IPS-18a (cell line): ENCODE measurements around the gene SH3PXD2A.

Experiments used
- H3K27ac ChIP-seq: one replicate; pipeline ENCODE4 v1.5.1; 2013; ENCODE audit warnings: low read length
- H3K27me3 ChIP-seq: one replicate; pipeline ENCODE4 v1.6.1; 2013; ENCODE audit warnings: mild to moderate bottlenecking, low read length; ENCODE audit not compliant: control insufficient read depth, insufficient read depth
- H3K36me3 ChIP-seq: one replicate; pipeline ENCODE4 v1.6.1; 2013; ENCODE audit warnings: low read depth, low read length; ENCODE audit not compliant: control insufficient read depth
- H3K4me1 ChIP-seq: one replicate; pipeline ENCODE4 v1.6.1; 2013; ENCODE audit warnings: low read depth, low read length; ENCODE audit not compliant: control insufficient read depth
- H3K4me3 ChIP-seq: one replicate; pipeline ENCODE4 v1.5.1; 2013; ENCODE audit warnings: low read length
- H3K9ac ChIP-seq: one replicate; pipeline ENCODE4 v1.6.1; 2013; ENCODE audit warnings: mild to moderate bottlenecking, low read length, moderate library complexity
- H3K9me3 ChIP-seq: one replicate; pipeline ENCODE4 v1.6.1; 2013; ENCODE audit warnings: low read depth, low read length; ENCODE audit not compliant: control insufficient read depth

Gene SH3PXD2A

GRCh38 chr10:103584216-103585010 lies 271.0 kb downstream of the SH3PXD2A start:
- H3K4me3 ChIP-seq, result no peak overlapping the region
- no peaks in the 10 kb centered on the region for H3K9me3 ChIP-seq

GRCh38 chr10:103583871-103584215 lies 271.5 kb downstream of the SH3PXD2A start:
- Histone ChIP-seq H3K27me3 (no peaks in the 10 kb centered on the region), H3K9me3 (no peaks in the 10 kb centered on the region), H3K9ac (no peak overlapping the region), H3K4me1 (no peaks in the 10 kb centered on the region), H3K36me3 (no peaks in the 10 kb centered on the region), H3K4me3 (no peak overlapping the region), H3K27ac (no peak overlapping the region)

More at GRCh38 chr10:103584216-103585010, 271.0 kb downstream of the SH3PXD2A start:
- no peak overlapping the region for H3K9ac ChIP-seq
- no peak overlapping the region for H3K27ac ChIP-seq
- H3K27me3 ChIP-seq, result no peaks in the 10 kb centered on the region
- no peaks in the 10 kb centered on the region for H3K4me1 ChIP-seq
- H3K36me3 ChIP-seq, result no peaks in the 10 kb centered on the region

- Histone ChIP-seq H3K4me3 (no peak overlapping the region), H3K9ac (no peak overlapping the region), H3K27ac (no peak overlapping the region), H3K36me3 (no peaks in the 10 kb centered on the region), H3K4me1 (no peaks in the 10 kb centered on the region), H3K9me3 (no peaks in the 10 kb centered on the region), H3K27me3 (no peaks in the 10 kb centered on the region)
Observed at GRCh38 chr10:103582331-103583123, 272.8 kb downstream of the SH3PXD2A start.

- Histone ChIP-seq H3K4me1 (no peaks in the 10 kb centered on the region), H3K9me3 (no peaks in the 10 kb centered on the region), H3K27ac (no peak overlapping the region), H3K9ac (no peak overlapping the region), H3K4me3 (no peak overlapping the region), H3K36me3 (no peaks in the 10 kb centered on the region), H3K27me3 (no peaks in the 10 kb centered on the region)
Observed at GRCh38 chr10:103581499-103581898, 273.9 kb downstream of the SH3PXD2A start.

- no peaks in the 10 kb centered on the region for H3K9me3 ChIP-seq
- H3K36me3 ChIP-seq, result no peaks in the 10 kb centered on the region
- no peak overlapping the region for H3K9ac ChIP-seq
- H3K4me3 ChIP-seq, result no peak overlapping the region
- no peaks in the 10 kb centered on the region for H3K4me1 ChIP-seq
- no peaks in the 10 kb centered on the region for H3K27me3 ChIP-seq
- no peak overlapping the region for H3K27ac ChIP-seq
Observed at GRCh38 chr10:103580430-103580829, 274.9 kb downstream of the SH3PXD2A start.

- Histone ChIP-seq H3K9me3 (no peaks in the 10 kb centered on the region), H3K4me3 (no peak overlapping the region), H3K4me1 (no peaks in the 10 kb centered on the region), H3K36me3 (no peaks in the 10 kb centered on the region), H3K27ac (no peak overlapping the region), H3K9ac (no peak overlapping the region), H3K27me3 (no peaks in the 10 kb centered on the region)
Observed at GRCh38 chr10:103580011-103580410, 275.4 kb downstream of the SH3PXD2A start.

GRCh38 chr10:103578782-103579382 lies 276.5 kb downstream of the SH3PXD2A start:
- Histone ChIP-seq H3K9ac (no peak overlapping the region), H3K36me3 (no peaks in the 10 kb centered on the region), H3K4me1 (no peaks in the 10 kb centered on the region), H3K27me3 (no peaks in the 10 kb centered on the region), H3K27ac (no peak overlapping the region), H3K9me3 (no peaks in the 10 kb centered on the region), H3K4me3 (no peak overlapping the region)

GRCh38 chr10:103576862-103577261 lies 278.5 kb downstream of the SH3PXD2A start:
- Histone ChIP-seq H3K4me3 (no peak overlapping the region), H3K27ac (no peak overlapping the region), H3K36me3 (no peaks in the 10 kb centered on the region), H3K27me3 (no peaks in the 10 kb centered on the region), H3K9ac (no peak overlapping the region), H3K9me3 (no peaks in the 10 kb centered on the region), H3K4me1 (no peaks in the 10 kb centered on the region)

GRCh38 chr10:103576076-103576471 lies 279.3 kb downstream of the SH3PXD2A start:
- Histone ChIP-seq H3K4me3 (no peak overlapping the region), H3K9ac (no peak overlapping the region), H3K4me1 (no peaks in the 10 kb centered on the region), H3K27ac (no peak overlapping the region), H3K36me3 (no peaks in the 10 kb centered on the region), H3K9me3 (no peaks in the 10 kb centered on the region), H3K27me3 (no peaks in the 10 kb centered on the region)

- H3K4me1 ChIP-seq, result no peaks in the 10 kb centered on the region
- no peaks in the 10 kb centered on the region for H3K27me3 ChIP-seq
- no peak overlapping the region for H3K4me3 ChIP-seq
- H3K9ac ChIP-seq, result no peak overlapping the region
- H3K9me3 ChIP-seq, result no peaks in the 10 kb centered on the region
- H3K36me3 ChIP-seq, result no peaks in the 10 kb centered on the region
- H3K27ac ChIP-seq, result no peak overlapping the region
Observed at GRCh38 chr10:103575416-103576075, 279.8 kb downstream of the SH3PXD2A start.
